Measurements from ENCODE around the gene TXN2. TPM values are rescaled to one million over a fixed set of nuclear protein-coding genes. Genes with fewer than 3 reads are reported as not detected.

The TXN2 gene
- total RNA-seq, 1 donor from 2014 or later: 70.0 TPM

DNA sequence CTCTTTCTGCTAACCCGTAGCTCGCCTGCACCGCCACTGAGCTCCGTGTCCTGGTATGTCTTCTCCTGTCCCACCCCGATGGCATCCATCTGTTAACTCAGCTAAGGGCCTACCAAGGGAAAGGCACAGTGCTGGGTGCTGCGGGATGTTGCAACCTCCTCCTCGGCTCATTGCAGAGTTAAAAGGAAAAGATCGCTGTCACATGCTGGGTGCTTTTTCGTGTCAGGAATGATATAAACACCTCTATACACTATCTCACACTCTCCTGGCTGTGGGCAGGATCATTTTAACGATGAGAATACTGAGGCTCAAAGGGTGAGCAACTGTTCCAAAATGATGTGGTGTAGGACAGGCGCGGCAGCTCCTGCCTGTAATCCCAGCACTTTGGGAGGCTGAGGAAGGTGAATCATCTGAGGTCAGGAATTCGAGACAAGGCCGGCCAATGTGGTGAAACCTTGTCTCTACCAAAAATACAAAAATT is 10.1 kb downstream of the TXN2 start:
- no peak for DNase-seq (ENCODE audit: extremely low spot score, unreplicated experiment)
- H3K9me3 Mint-ChIP-seq (ENCODE audit: unreplicated experiment): no peaks in the 10 kb centered on the region
- H3K27ac Mint-ChIP-seq (ENCODE audit: unreplicated experiment): peak overlapping the region; percentile 63
- no peak overlapping the region for H3K4me3 Mint-ChIP-seq (ENCODE audit: unreplicated experiment)
- peaks cover 53% of the 10 kb centered on the region for H3K4me1 Mint-ChIP-seq (ENCODE audit: unreplicated experiment)
- no peak for TF ChIP-seq CTCF (IDR thresholded peaks at IDR 0.05)
- peaks cover 24% of the 10 kb centered on the region for H3K36me3 Mint-ChIP-seq (ENCODE audit: unreplicated experiment)
- H3K27me3 Mint-ChIP-seq (ENCODE audit: unreplicated experiment): no peaks in the 10 kb centered on the region

DNA sequence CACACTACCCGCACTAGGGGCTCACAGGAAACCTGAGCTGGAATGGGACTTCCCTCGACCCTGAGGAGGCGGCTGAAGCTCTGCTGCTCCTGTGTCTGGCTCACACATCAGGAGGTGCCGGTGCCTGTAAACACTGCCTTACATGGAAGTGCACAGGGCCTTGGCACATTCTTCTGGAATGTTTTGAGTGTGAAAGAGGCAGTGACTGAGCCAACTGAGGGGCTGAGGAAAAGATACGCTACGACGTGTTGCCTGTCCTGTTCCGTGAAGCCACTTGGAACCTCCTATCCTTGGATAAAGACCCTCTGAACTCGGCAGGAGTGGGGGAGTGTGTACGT is 10.5 kb downstream of the TXN2 start:
- no peak for DNase-seq (ENCODE audit: extremely low spot score, unreplicated experiment)
- peaks cover 22% of the 10 kb centered on the region for H3K36me3 Mint-ChIP-seq (ENCODE audit: unreplicated experiment)
- H3K4me1 Mint-ChIP-seq (ENCODE audit: unreplicated experiment): peaks cover 57% of the 10 kb centered on the region
- TF ChIP-seq CTCF (IDR thresholded peaks at IDR 0.05): no peak
- no peaks in the 10 kb centered on the region for H3K9me3 Mint-ChIP-seq (ENCODE audit: unreplicated experiment)
- no peaks in the 10 kb centered on the region for H3K27me3 Mint-ChIP-seq (ENCODE audit: unreplicated experiment)
- H3K4me3 Mint-ChIP-seq (ENCODE audit: unreplicated experiment): no peak overlapping the region
- peak overlapping the region; percentile 38 for H3K27ac Mint-ChIP-seq (ENCODE audit: unreplicated experiment)

DNA sequence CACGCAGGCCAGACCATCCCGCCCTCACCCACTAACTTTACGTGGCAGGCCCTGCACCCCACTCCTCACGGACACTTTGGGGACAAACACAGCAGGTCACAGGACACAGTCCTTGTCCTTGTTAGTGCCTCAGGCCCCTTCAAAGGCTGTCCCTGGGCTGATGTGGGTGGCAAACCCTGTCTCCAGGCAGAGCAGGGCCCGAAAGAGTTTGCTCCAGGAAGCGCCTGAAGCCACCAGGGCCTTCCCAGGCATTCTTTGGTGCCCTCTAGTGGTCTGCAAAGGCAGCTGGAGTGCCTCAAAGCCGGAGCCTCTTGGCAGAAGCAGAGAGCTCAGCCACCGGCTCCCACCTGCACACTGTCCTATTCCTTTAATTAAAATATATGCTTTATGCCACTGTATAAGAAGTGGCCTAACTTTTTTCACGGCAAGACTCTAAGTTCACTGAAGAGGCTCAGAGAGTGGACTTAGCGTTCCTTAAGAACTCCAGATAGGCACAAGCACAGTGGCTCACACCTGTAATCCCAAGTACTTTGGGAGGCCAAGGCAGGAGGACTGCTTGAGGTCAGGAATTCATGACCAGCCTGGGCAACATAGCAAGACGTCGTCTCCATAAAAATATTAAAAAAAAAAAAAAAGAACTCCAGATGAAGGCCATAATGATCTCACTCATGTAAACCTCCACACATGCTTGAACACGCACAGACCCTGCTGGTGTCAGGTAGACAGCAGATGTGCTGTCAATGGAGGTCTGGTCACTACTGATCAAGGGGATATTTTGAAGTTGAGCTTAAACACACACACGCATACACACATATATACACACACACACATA is 11.1 kb downstream of the TXN2 start:
- no peaks in the 10 kb centered on the region for H3K9me3 Mint-ChIP-seq (ENCODE audit: unreplicated experiment)
- H3K36me3 Mint-ChIP-seq (ENCODE audit: unreplicated experiment): peaks cover 16% of the 10 kb centered on the region
- peak; percentile 93 for DNase-seq (ENCODE audit: extremely low spot score, unreplicated experiment)
- H3K27ac Mint-ChIP-seq (ENCODE audit: unreplicated experiment): peak overlapping the region; percentile 81
- TF ChIP-seq CTCF (IDR thresholded peaks at IDR 0.05): peak; percentile 95
- peaks cover 63% of the 10 kb centered on the region for H3K4me1 Mint-ChIP-seq (ENCODE audit: unreplicated experiment)
- no peak overlapping the region for H3K4me3 Mint-ChIP-seq (ENCODE audit: unreplicated experiment)
- no peaks in the 10 kb centered on the region for H3K27me3 Mint-ChIP-seq (ENCODE audit: unreplicated experiment)

- no peak for TF ChIP-seq CTCF (IDR thresholded peaks at IDR 0.05)
- Mint-ChIP-seq H3K36me3 (ENCODE audit: unreplicated experiment) (peaks cover 9% of the 10 kb centered on the region), H3K27ac (ENCODE audit: unreplicated experiment) (peak overlapping the region; percentile 81), H3K9me3 (ENCODE audit: unreplicated experiment) (no peaks in the 10 kb centered on the region), H3K4me3 (ENCODE audit: unreplicated experiment) (no peak overlapping the region), H3K27me3 (ENCODE audit: unreplicated experiment) (no peaks in the 10 kb centered on the region), H3K4me1 (ENCODE audit: unreplicated experiment) (peaks cover 69% of the 10 kb centered on the region)
- no peak for DNase-seq (ENCODE audit: extremely low spot score, unreplicated experiment)
Measured at GRCh38 chr22:36469094-36469710, 12.2 kb downstream of the TXN2 start.

DNA sequence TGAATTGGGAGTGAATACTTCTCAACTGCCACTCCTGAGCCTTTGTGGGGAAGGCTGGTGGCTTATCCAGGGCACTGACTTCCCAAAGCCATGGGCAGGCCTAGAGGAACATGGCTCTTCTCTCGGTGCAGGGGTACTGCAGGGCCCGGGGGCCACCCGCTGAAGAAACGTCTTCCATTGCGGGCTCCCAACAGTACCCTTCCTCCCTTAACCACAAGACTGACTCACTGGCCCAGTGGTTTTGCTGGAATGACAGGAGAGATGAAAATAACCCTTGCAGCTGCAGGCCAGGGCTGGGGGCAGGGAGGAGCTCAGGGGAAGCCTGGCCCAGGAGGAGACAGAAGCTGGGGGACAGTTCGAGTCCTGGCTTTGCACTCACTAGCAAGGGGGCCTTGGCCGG is 13.5 kb downstream of the TXN2 start:
- H3K27me3 Mint-ChIP-seq (ENCODE audit: unreplicated experiment): no peaks in the 10 kb centered on the region
- peak overlapping the region; percentile 26 for H3K4me3 Mint-ChIP-seq (ENCODE audit: unreplicated experiment)
- H3K27ac Mint-ChIP-seq (ENCODE audit: unreplicated experiment): peak overlapping the region; percentile 93
- H3K36me3 Mint-ChIP-seq (ENCODE audit: unreplicated experiment): peaks cover 8% of the 10 kb centered on the region
- DNase-seq (ENCODE audit: extremely low spot score, unreplicated experiment): peak; percentile 89
- peaks cover 69% of the 10 kb centered on the region for H3K4me1 Mint-ChIP-seq (ENCODE audit: unreplicated experiment)
- TF ChIP-seq CTCF (IDR thresholded peaks at IDR 0.05): no peak
- no peaks in the 10 kb centered on the region for H3K9me3 Mint-ChIP-seq (ENCODE audit: unreplicated experiment)
